HG03045 (cell line): Measurements from ENCODE around the gene UQCC3.
"Not testable (repeated sequence)": the region's sequence is repeated elsewhere in the genome, so short reads cannot be mapped to it uniquely, and the experiment has no call there.

Experiments used
- ATAC-seq: cut with Tn5 transposase; IDR thresholded peaks from one replicate; pipeline ENCODE4 v1.9.1; 2021; ENCODE audit warnings: mild to moderate bottlenecking, moderate library complexity; ENCODE audit not compliant: unreplicated experiment

UQCC3 gene

GRCh38 chr11:62665599-62666258, 5.7 kb upstream of the UQCC3 start:
- ATAC-seq, result peak; percentile 23

GRCh38 chr11:62666259-62666926, 5.1 kb upstream of the UQCC3 start:
- no peak for ATAC-seq

DNA sequence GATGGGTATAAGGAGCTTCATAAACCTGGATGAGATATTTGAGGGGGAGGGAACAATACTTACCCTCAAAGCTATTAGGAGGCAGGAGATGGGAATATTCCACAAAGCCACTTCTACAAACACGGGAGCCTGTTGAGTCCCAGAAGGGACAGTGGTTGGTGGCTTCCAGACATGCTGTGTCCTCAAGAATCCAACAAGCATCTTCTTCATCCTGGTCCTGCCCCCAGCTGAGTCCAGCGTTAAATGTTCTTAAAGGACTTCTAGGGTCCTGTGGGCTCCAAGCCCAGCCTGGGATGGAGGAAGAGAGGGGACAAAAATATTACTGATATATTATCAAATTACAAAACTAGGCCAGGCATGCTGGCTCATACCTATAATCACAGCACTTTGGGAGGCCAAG, 4.0 kb upstream of the UQCC3 start:
- no peak for ATAC-seq

DNA sequence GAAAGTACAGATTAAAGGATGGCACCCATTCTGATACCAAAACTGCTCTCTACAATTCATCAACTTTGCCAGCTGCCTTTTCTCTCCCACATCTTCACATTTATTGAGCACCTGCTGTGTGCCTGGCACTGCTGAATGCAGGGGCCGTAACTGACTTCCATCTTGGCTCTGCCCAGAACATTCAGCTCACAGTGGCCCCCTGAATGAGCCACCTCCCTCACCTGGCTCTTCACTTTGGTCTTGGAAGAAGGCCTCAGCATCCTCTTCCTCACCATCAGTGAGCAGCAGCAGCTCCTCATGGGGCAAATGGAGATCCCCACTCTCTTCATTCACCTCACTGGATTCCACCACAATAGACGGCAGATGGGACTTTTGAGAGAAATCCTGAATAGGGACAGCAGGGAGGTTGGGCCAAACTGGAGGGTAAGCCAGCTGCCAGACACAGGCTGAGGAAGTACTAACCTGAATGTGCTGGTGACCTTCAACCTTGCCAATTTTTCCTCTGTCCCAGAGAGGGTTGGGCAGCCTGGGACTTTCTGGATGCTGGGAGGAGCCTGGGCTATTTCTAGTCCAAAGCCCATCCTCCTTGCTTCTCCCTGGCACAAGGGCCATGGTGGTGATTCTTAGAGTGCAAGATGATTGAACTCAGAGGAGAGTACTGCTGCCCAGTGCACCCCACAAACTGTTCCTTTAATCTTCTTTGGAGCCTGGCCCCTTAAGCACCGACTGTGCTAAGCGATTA, 1.9 kb upstream of the UQCC3 start:
- no peak for ATAC-seq

DNA sequence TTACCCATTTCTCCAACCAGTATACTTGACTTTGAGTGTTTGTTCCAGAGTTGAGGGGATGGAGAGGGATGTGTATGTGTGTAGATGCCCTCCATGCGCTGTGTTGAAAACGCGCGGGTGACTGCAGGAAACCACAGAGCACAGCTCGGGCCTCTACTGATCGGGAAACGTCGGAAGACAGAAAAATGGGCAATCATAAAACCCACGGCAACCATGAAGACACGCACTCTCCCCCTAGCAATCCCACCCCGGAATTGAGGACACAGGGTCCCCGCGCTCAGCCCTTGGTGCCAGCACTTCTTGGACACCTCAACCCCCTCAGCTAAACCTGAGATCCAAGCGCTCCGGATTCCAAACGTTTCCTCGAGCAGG, 251 bp upstream of the UQCC3 start:
- peak; percentile 4 for ATAC-seq

DNA sequence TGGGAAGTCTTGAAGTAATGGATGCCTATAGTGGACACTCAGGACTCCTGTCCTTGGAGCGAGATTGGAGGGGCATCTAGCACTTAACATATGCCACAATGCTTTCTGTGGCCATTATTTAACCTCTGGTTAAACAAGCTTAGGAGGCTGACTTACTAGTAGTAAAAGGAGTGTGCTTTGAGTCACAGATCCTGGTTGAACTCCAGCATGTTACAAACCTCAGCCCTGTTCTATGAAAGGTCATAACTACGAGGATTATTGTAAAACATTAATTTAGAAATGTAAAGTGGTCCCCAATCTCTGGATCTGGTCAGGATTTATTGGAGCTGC, 1.7 kb downstream of the UQCC3 start:
- ATAC-seq, result no peak

- not testable (repeated sequence) for ATAC-seq
Measured at GRCh38 chr11:62675415-62675814, 3.9 kb downstream of the UQCC3 start.

- ATAC-seq, result no peak
Measured at GRCh38 chr11:62676698-62677097, 5.2 kb downstream of the UQCC3 start.

- ATAC-seq, result no peak
Measured at GRCh38 chr11:62677156-62677555, 5.7 kb downstream of the UQCC3 start.

GRCh38 chr11:62677714-62678113, 6.2 kb downstream of the UQCC3 start:
- no peak for ATAC-seq

DNA sequence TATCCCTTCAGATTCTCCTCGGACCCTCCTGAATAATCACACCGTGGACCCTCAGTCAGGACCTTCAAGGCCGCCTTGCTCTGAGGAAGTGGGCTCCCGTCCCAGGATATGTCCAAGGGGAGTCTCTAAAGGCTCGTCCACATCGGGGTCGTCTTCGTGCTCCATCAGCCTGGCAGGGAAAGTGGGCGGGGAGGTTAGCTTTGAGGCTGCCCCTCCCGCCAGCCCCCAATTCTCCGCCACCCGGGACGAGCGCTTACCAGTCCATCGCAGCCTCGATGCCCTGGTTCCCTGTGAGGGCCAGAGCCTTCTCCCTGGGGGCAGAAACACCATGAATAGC, 6.9 kb downstream of the UQCC3 start:
- ATAC-seq, result no peak

DNA sequence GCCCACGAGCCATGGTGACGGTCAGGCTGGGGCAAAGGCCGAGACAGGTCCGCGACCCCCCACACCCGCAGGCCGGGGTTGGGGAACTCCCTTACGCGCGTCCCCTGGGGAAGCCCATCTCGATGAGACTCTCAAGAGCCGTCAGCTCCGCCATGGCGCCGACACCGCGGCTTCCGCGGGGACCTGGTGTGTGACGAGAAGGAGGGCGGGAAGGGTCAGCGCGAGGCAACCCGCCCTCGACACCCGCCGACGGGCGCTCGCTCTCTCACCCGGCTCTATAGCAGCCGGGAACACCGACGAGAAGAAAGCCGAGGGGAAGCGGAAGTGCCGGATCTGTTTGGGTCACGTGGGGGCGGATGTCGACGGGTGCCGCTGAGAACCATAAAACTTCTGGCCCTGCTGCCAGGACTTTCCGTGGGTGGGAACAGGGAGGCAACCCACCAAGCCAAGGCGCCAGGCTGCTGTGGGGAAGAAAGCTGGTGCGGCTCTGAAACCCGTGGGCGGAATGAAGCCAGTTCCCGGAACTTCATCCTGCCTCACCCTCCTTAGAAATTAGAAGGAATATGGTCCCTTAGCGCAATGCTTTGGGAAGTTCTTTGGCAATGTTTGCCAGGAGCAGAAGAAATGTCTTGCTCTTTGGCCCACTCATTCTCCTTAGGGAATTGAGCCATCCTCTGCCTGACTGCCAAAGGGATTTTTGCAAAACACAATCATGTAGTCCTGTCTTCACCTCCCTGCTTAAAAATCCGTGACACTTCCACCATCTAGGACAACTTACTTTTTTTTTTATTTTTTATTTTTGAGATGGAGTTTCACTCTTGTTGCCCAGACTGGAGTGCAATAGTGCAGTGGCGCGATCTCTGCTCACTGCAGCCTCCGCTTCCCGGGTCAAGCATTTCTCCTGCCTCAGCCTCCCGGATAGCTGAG, 7.6 kb downstream of the UQCC3 start, which contains the start of gene UBXN1:
UBXN1 (minus strand) TSS at position 304 of the 927 bp plus-strand sequence; CDS start at position 154, 150 bp downstream.
- no peak for ATAC-seq

GRCh38 chr11:62680825-62681240, 9.4 kb downstream of the UQCC3 start:
- peak; percentile 47 for ATAC-seq

DNA sequence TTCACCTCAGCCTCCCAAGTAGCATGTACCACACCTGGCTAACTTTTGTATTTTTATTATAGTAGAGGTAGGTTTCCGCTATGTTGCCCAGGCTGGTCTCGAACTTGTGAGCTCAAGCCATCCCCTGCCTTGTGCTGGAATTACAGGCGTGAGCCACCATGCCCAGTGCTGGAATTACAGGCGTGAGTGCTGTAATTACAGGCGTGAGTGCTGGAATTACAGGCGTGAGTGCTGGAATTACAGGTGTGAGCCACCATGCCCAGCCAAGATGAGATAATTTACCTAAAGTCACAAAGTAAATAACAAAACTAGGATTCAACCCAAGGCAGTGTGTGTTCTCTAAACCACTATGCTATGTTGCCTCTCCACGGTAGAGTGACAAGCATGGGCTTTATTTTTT, 11.0 kb downstream of the UQCC3 start:
- ATAC-seq, result no peak

DNA sequence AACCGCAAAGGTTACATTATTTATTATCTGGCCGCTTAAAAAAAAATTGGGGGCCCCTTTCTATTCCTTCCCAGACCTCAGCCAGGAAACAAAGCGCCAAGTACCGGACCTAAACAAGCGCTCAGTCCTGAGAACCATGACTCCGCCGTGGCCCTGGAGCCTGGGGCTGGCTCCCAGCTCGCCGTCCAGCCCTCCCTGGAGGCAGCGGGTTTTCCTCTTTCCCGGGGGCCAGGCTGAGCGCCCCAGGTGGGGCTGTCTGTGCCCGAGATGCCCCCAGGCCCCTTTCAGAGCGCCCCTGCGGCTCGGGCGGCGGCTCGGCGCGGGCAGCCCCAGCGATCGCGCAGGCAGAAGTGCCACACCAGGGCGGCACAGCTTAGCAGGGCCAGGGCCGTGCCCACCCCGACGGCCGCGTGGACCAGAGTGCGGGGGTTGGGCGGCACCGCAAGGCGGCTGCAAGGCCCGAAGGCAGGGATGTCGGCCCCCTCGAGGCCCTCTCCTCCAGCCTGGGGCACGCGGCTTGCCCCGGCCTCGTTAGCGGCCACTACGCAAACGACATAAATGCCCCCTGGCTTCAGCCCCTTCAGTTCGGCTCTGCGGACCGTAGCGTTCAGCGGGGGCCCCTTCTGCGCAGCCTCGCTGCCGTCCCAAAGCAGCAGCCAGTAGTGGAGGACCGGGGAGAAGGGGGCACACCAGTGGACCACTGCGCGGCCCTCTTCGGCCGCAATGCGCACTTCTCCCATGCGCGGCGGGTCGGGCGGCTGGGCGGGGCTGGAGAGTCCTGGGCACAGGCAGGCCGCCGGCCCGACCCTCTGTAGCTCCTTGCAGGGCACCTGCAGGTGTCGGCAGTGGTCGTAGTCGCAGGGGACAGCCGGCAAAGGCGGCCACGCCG, 16.3 kb downstream of the UQCC3 start:
- no peak for ATAC-seq

- ATAC-seq, result no peak
Measured at GRCh38 chr11:62688491-62688890, 17.0 kb downstream of the UQCC3 start.

- ATAC-seq, result no peak
Measured at GRCh38 chr11:62689421-62690183, 18.1 kb downstream of the UQCC3 start, which contains the start of gene LRRN4CL. TSS of gene LRRN4CL (minus strand) at chr11:62689530. CDS start at chr11:62688508, 1,022 bp downstream.

DNA sequence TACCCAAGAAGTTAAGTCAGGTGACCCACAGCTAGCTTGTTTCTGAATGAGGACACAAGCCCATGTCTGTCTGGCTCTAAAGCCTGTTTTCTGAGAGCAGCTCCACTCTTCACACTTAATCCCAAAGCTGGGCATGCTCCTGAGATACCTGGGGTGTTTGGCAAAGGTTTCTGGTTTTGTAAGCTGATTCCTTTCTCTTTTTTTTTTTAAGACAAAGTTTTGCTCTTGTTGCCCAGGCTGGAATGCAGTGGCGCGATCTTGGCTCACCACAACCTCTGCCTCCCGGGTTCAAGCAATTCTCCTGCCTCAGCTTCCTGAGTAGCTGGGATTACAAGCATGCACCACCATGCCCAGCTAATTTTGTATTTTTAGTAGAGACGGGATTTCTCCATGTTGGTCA, 22.2 kb downstream of the UQCC3 start:
- not testable (repeated sequence) for ATAC-seq

- no peak for ATAC-seq
Measured at GRCh38 chr11:62694455-62695167, 23.1 kb downstream of the UQCC3 start.
